HepG2 (cell line): ENCODE measurements around the gene NFATC3. TPM values are rescaled to one million over a fixed set of nuclear protein-coding genes. Genes with fewer than 3 reads are reported as not detected.

Experiments
- ATAD3A ChIP-seq: sonication (generic); formaldehyde crosslinking; IDR thresholded peaks from 2 replicates; pipeline ENCODE4 v1.4.0; 2020; ENCODE audit warnings: missing genetic modification reagents
- CHD4 ChIP-seq: fragments of 200-600 bp; sonication (generic); IDR thresholded peaks from 2 replicates; pipeline ENCODE4 v1.7.0; 2017; ENCODE audit warnings: mild to moderate bottlenecking, low read length, borderline replicate concordance
- EP300 ChIP-seq, 3 experiments: sonication (generic) in 1 of 3; formaldehyde crosslinking in 1 of 3; IDR thresholded peaks; 2 replicates each; pipeline versions ENCODE4 v1.5.1 to v1.6.1; 2011 to 2020; ENCODE audit warnings: low read depth in 2 of 3, low read length in 2 of 3, borderline replicate concordance in 1 of 3, improper control_type of control experiment in 1 of 3, mild to moderate bottlenecking in 1 of 3, missing genetic modification reagents in 1 of 3, moderate library complexity in 1 of 3
- EZH2 ChIP-seq: conservative IDR thresholded peaks from 2 replicates; pipeline ENCODE4 v1.6.1; 2012; ENCODE audit warnings: mild to moderate bottlenecking, low read depth, low read length, moderate library complexity
- GATAD1 ChIP-seq: IDR thresholded peaks from 2 replicates; pipeline ENCODE4 v1.6.1; 2016; ENCODE audit warnings: missing genetic modification reagents, missing compliant biosample characterization
- GLI4 ChIP-seq: sonication (generic); formaldehyde crosslinking; IDR thresholded peaks from 2 replicates; pipeline ENCODE4 v1.5.1; 2020; ENCODE audit warnings: missing genetic modification reagents, mild to moderate bottlenecking, moderate library complexity, borderline replicate concordance
- HNF4G ChIP-seq, 2 experiments: sonication (generic) in 1 of 2; formaldehyde crosslinking in 1 of 2; IDR thresholded peaks; 2 replicates each; pipeline versions ENCODE4 v1.4.0 to v1.6.1; 2011 to 2020; ENCODE audit warnings: borderline replicate concordance in 2 of 2, low read depth in 2 of 2, mild to moderate bottlenecking in 2 of 2, low read length in 1 of 2, missing genetic modification reagents in 1 of 2, moderate library complexity in 1 of 2
- KMT2B ChIP-seq: IDR thresholded peaks from 2 replicates; pipeline ENCODE4 v1.6.1; 2016; ENCODE audit warnings: missing genetic modification reagents, missing compliant biosample characterization
- MEIS2 ChIP-seq: sonication (generic); formaldehyde crosslinking; IDR thresholded peaks from 2 replicates; pipeline ENCODE4 v1.9.0; 2021; ENCODE audit warnings: mild to moderate bottlenecking, missing genetic modification reagents
- MTF2 ChIP-seq: sonication (generic); formaldehyde crosslinking; IDR thresholded peaks from 2 replicates; pipeline ENCODE4 v1.5.0; 2020; ENCODE audit warnings: missing genetic modification reagents, borderline replicate concordance
- RAD21 ChIP-seq: fragments of 450-650 bp; formaldehyde crosslinking; IDR thresholded peaks from 2 replicates; pipeline ENCODE4 v1.5.0; 2020; ENCODE audit warnings: mild to moderate bottlenecking
- SP140L ChIP-seq: sonication (generic); formaldehyde crosslinking; IDR thresholded peaks from 2 replicates; pipeline ENCODE4 v1.4.0; 2020; ENCODE audit warnings: missing genetic modification reagents, borderline replicate concordance
- ZFP62 ChIP-seq: sonication (generic); formaldehyde crosslinking; IDR thresholded peaks from 2 replicates; pipeline ENCODE4 v1.4.0; 2020; ENCODE audit warnings: missing genetic modification reagents
- ZNF556 ChIP-seq: sonication (generic); formaldehyde crosslinking; IDR thresholded peaks from 2 replicates; pipeline ENCODE4 v1.4.0; 2020; ENCODE audit warnings: mild to moderate bottlenecking, missing genetic modification reagents, borderline replicate concordance
- polyA plus RNA-seq, 8 experiments: library from polyadenylated mRNA; depleted of rRNA in 3 of 8; stranded (reverse) in 7 of 8; unstranded in 1 of 8; fragments of >200 nt; fragmentation: Illumina TruSeq in 4 of 8; extraction: Trizol in 4 of 8; gene quantifications; 2 replicates each; pipeline versions ENCODE4 v1.2.1 to v1.2.3, GENCODE V29; 2011 to 2016; ENCODE audit warnings: low read depth in 4 of 8, missing spikeins in 1 of 8, mixed read lengths in 1 of 8; ENCODE audit not compliant: insufficient read depth in 1 of 8
- total RNA-seq, 5 experiments: library from RNA; depleted of rRNA; stranded (reverse); fragments of >200 nt; fragmentation: Illumina TruSeq; extraction: Trizol; gene quantifications; 2 replicates each; pipeline ENCODE4 v1.2.3, GENCODE V29; 2016; ENCODE audit warnings: low read depth in 1 of 5
- TF ChIP-seq, protein P1 (sequence below), 2 experiments: IDR thresholded peaks; 2 replicates each; pipeline ENCODE4 v1.6.1; 2011 to 2012; ENCODE audit warnings: low read length in 2 of 2, borderline replicate concordance in 1 of 2, low read depth in 1 of 2, mild to moderate bottlenecking in 1 of 2, moderate library complexity in 1 of 2
- TF ChIP-seq, protein P2 (sequence below): sonication (generic); formaldehyde crosslinking; IDR thresholded peaks from 2 replicates; pipeline ENCODE4 v1.5.1; 2020; ENCODE audit warnings: mild to moderate bottlenecking, missing genetic modification reagents
- TF ChIP-seq, protein P3 (sequence below): sonication (generic); formaldehyde crosslinking; IDR thresholded peaks from 2 replicates; pipeline ENCODE4 v1.4.0; 2020; ENCODE audit warnings: mild to moderate bottlenecking, low read depth, missing genetic modification reagents
- TF ChIP-seq, protein P4 (sequence below): sonication (generic); formaldehyde crosslinking; IDR thresholded peaks from 2 replicates; pipeline ENCODE4 v1.5.1; 2020; ENCODE audit warnings: missing genetic modification reagents, mild to moderate bottlenecking, borderline replicate concordance

NFATC3 gene
- total and polyA plus RNA-seq, 2 of the 13 experiments (the other 11 are each of a cell fraction or from before 2014, with no cell fraction given): 52.6 to 62.7 TPM

DNA sequence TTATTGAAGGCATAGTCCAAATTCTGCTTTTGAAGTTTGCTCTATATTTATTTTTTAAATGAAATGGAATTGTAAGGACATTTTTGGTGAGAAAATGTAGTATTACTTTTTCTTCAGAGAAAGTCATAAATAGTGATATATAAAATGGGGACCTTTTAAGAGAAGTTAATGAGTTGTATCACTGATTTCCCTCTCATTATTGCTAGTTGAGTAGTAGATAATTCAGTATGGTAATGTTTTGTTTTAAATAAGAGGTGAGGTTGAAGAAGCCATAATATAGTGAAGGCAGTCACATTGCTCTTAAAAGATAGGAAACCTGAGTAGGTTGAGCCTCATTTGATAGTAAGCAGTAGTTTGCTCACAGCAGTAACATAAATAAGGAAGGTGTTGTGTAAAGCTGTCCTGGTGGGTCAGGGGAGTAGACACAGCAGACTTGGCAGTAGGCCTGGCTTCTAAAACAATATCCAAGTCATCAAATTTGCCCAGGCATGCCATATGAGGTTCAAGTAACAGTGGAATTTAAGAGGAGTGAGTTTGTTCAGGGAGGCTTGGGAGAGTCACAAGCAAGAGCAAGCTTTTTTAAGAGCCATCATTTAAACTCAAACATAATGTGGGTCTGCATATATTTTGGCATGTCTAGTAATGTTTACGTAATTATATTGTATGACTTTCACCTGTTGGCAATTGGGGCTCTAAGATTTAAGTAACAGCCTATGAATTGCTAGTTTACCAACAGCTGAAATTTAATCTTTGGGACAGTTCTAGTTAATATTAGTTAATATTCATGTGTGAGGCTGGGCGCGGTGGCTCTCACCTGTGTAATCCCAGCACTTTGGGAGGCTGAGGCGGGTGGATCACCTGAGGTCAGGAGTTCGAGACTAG is 6.5 kb downstream of the NFATC3 start (continued):
- TF ChIP-seq HNF4G (IDR thresholded peaks at IDR 0.05; ENCODE audit: borderline replicate concordance, low read depth, low read length) (no peak), HNF4G (CRISPR knock-in tag; IDR thresholded peaks at IDR 0.05; ENCODE audit: borderline replicate concordance, low read depth) (no peak), ATAD3A (CRISPR knock-in tag) (no peak), ZFP62 (no peak), GATAD1 (no peak), MEIS2 (CRISPR knock-in tag) (no peak), KMT2B (CRISPR knock-in tag) (no peak), SP140L (CRISPR knock-in tag) (no peak), RAD21 (CRISPR knock-in tag) (no peak), GLI4 (CRISPR knock-in tag) (no peak), EP300 (IDR thresholded peaks at IDR 0.05; ENCODE audit: low read depth in 2 of 2, low read length in 2 of 2) (no peak), EP300 (CRISPR knock-in tag; IDR thresholded peaks at IDR 0.05; ENCODE audit: borderline replicate concordance) (no peak), CHD4 (no peak), ZNF556 (CRISPR knock-in tag) (no peak), MTF2 (CRISPR knock-in tag) (no peak), EZH2 (no peak)
- TF ChIP-seq, protein P1, sequence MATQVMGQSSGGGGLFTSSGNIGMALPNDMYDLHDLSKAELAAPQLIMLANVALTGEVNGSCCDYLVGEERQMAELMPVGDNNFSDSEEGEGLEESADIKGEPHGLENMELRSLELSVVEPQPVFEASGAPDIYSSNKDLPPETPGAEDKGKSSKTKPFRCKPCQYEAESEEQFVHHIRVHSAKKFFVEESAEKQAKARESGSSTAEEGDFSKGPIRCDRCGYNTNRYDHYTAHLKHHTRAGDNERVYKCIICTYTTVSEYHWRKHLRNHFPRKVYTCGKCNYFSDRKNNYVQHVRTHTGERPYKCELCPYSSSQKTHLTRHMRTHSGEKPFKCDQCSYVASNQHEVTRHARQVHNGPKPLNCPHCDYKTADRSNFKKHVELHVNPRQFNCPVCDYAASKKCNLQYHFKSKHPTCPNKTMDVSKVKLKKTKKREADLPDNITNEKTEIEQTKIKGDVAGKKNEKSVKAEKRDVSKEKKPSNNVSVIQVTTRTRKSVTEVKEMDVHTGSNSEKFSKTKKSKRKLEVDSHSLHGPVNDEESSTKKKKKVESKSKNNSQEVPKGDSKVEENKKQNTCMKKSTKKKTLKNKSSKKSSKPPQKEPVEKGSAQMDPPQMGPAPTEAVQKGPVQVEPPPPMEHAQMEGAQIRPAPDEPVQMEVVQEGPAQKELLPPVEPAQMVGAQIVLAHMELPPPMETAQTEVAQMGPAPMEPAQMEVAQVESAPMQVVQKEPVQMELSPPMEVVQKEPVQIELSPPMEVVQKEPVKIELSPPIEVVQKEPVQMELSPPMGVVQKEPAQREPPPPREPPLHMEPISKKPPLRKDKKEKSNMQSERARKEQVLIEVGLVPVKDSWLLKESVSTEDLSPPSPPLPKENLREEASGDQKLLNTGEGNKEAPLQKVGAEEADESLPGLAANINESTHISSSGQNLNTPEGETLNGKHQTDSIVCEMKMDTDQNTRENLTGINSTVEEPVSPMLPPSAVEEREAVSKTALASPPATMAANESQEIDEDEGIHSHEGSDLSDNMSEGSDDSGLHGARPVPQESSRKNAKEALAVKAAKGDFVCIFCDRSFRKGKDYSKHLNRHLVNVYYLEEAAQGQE (IDR thresholded peaks at IDR 0.05; ENCODE audit: borderline replicate concordance in 1 of 2, low read depth in 1 of 2, low read length in 2 of 2): no peak
- TF ChIP-seq, protein P2, sequence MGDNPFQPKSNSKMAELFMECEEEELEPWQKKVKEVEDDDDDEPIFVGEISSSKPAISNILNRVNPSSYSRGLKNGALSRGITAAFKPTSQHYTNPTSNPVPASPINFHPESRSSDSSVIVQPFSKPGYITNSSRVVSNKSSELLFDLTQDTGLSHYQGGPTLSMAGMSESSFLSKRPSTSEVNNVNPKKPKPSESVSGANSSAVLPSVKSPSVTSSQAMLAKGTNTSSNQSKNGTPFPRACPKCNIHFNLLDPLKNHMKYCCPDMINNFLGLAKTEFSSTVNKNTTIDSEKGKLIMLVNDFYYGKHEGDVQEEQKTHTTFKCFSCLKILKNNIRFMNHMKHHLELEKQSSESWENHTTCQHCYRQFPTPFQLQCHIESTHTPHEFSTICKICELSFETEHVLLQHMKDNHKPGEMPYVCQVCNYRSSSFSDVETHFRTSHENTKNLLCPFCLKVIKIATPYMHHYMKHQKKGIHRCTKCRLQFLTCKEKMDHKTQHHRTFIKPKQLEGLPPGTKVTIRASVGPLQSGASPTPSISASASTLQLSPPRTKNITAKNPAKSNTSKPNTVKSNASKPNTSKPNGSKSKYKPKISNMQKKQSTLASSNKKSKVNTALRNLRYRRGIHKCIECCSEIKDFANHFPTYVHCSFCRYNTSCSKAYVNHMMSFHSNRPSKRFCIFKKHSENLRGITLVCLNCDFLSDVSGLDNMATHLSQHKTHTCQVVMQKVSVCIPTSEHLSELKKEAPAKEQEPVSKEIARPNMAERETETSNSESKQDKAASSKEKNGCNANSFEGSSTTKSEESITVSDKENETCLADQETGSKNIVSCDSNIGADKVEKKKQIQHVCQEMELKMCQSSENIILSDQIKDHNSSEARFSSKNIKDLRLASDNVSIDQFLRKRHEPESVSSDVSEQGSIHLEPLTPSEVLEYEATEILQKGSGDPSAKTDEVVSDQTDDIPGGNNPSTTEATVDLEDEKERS (CRISPR knock-in tag): no peak
- TF ChIP-seq, protein P3, sequence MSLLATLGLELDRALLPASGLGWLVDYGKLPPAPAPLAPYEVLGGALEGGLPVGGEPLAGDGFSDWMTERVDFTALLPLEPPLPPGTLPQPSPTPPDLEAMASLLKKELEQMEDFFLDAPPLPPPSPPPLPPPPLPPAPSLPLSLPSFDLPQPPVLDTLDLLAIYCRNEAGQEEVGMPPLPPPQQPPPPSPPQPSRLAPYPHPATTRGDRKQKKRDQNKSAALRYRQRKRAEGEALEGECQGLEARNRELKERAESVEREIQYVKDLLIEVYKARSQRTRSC (CRISPR knock-in tag): no peak
- TF ChIP-seq, protein P4, sequence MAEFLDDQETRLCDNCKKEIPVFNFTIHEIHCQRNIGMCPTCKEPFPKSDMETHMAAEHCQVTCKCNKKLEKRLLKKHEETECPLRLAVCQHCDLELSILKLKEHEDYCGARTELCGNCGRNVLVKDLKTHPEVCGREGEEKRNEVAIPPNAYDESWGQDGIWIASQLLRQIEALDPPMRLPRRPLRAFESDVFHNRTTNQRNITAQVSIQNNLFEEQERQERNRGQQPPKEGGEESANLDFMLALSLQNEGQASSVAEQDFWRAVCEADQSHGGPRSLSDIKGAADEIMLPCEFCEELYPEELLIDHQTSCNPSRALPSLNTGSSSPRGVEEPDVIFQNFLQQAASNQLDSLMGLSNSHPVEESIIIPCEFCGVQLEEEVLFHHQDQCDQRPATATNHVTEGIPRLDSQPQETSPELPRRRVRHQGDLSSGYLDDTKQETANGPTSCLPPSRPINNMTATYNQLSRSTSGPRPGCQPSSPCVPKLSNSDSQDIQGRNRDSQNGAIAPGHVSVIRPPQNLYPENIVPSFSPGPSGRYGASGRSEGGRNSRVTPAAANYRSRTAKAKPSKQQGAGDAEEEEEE (CRISPR knock-in tag): no peak
